Suppressor macrophage (primary cell): Measurements from ENCODE around the gene ANKRD60.

Experiments used
- DNase-seq, 4 experiments: peaks; one replicate each; pipeline ENCODE4 v3.0.0-alpha.2; 2020 to 2022

ANKRD60 gene

DNA sequence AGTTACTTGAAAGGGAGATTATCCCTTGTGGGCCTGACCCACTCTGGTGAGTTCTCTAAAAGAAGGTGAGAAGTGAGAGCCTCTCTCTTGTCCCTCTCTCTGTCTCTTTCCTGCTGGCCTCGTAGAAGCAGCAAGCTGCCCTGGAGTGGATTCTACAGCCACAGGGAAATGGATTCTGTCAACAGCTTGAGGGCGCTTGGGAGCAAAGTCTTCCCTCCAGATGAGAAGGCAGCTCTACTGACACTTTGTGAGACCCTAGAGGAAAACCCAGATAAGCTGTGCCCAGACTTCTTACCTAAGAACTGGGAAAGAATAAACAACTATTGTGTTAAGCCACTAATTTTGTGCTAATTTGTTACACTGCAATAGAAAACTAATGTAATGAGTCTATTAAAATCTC lies 39.9 kb downstream of the ANKRD60 start:
- DNase-seq: no peak

DNA sequence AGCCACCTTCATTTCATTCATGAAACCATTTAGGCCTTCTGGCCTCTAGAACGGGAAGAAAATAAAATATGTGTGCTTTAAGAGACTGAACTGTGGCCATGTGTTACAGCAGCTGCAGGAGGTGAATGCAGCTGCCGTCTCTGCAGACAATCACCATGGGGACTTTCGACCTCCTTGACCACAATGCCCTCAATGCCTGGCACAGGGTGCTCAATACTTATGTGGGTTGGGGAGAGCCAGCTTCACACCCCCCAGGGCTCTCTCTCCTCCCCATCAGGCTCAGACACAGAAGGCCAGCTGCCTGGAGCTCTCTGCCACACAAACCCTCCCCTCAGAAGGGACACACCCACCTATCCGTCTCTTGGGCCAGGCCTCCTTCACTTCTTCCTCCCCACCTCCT lies 43.5 kb downstream of the ANKRD60 start:
- no peak for DNase-seq

DNA sequence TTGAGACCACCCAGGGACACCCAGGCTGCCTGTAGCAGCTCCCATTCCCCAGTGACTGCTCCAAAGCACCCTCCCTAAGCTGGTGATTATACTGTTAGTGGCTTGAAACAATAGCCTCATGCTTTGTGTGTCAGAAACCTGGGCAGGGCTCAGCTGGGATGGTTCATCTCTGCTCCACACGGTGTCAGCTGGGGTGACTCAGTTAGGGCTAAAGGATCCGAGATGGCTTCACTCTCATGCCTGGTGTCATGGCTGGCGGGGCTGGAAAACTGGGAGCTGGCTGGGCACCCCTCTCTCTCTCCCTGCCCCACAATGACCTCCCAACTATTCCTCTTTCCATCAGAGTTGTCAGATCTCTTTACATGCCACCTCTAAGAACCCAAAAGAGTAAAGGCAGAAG lies 44.4 kb downstream of the ANKRD60 start:
- DNase-seq: no peak

DNA sequence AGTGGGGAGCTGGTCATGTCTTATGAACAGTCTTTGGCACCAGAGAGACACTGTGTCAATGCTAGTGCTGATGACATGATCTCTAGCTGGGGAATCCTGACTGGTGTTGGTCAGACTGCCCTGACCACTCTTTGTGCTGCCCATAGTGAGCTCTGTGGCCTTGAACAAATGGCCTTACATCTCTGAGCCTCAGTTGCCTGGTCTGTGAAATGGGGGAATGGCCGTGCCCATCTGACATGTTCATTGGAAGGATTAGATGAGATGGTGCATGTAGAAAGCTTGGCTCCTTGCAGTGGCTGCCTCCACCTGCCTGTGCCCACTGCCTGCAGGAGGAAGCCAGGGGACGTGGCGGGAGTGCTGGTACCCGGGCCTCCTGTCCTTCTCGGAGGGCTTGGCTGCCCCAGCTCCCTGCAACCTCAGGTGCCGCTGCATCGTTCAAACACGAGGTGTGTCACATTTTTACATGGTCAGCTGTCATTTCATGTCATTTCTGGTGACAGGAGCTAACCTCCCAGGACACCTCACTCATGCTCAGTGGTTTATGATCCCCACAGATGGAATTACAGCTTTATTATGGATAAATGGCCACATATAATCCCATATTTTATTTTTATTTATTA lies 45.8 kb downstream of the ANKRD60 start:
- no peak for DNase-seq

DNA sequence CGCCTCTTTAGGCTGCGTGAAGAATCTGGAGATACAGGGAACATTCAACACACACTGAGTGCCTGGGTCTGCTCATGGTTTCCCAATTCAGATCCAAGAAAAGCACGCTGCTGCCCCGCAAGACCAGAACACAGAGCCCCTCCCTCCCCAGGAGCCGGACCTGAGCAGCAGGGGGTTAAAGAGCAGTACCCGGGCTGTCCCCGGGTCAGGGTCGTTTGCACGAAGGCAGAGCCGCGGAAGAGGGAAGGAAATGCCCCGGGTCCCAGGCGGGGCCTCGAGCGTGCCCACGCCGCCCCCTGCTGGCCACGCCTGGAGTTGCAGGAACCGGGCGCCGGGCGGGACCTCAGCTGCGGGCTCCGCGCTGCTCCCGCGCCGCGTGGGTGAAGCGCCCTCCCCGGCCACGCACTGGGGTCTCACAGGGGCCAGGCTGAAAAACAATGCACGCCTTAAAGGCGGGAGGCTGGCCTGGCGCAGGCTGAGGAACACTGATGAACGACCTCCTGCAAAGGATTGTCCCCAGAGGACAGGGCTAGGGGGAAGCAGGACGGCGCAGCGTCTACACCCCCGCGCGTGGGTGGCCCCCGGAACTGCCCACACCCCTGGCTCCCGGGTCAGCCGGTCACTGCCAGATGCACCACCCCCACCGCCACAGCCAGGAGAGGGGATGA lies 48.9 kb downstream of the ANKRD60 start:
- peak; percentile 56 to 80 (median 77) for DNase-seq

DNA sequence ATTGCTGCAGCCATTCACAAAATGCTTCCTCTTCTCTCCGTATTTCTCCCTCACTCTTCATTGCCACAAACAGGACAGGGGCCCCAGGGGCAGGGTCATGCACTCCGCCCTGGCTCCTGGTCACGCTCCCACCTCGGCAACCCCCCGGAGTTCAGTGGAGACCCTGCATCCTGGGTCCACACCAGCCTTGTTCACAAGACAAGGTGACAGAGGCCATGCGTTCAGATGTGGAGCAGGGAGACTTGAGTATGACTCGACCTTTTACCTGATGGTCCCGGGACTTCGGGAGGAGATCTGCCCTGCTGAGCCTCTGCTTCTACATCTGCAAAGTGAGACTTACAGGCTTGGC lies 49.4 kb downstream of the ANKRD60 start:
- DNase-seq: no peak

DNA sequence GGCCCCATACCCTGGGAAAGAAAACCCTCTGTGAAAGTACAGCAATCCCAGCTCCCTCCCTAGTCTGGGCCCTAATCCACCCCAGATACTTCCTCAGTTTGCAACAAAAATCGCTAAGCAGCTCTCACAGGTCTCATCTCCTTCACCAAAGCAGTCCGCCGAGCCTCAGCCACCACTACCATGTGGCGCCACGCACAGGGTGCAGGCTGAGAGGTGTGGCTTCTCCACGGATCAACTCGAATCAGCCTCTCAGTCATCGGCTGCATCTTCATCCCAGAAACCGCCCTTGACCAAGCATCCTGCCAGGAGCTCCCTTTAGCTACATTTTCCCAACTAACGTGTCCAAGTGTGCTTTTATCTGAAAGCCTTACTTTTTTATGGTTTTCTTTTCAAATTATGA lies 50.7 kb downstream of the ANKRD60 start:
- no peak for DNase-seq

DNA sequence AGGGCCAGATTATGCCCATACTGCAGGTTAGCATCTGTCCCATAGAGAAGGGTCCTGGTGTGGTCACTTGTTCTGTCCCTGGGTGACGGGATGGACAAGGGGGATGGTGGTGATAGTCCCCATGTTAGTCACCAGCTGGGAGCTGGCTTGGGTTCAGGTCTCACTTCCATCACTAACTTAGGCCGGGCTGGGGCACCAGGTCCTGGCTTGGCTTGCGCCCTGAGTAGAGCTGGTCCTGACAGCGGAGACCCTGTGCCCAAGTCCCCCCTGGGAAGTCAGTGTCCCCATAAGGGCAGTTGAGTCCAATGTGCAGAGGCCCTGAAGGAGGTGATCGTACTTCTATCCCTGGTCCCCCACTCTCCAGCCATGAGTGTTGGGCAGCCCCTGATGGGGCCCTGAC lies 52.6 kb downstream of the ANKRD60 start:
- no peak for DNase-seq

DNA sequence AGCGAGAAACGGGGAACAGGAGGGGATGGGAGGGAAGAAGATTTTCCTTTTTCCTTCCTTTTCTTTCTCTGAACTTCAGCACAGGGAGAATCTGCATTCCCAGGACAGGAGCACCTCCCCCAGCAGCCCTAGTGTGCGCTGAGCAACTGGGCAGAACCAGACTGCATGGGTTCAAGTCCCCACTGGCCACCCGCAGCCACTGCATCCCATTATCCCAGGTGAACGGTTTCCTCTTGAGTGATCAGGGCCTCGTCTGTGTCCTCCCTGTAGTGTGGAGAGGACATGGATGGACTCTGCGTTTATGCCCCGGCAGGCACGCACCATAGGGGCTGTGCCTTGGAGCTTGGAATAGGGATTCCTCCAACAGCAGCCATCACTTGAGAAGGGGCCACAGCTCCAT lies 53.0 kb downstream of the ANKRD60 start:
- no peak for DNase-seq

DNA sequence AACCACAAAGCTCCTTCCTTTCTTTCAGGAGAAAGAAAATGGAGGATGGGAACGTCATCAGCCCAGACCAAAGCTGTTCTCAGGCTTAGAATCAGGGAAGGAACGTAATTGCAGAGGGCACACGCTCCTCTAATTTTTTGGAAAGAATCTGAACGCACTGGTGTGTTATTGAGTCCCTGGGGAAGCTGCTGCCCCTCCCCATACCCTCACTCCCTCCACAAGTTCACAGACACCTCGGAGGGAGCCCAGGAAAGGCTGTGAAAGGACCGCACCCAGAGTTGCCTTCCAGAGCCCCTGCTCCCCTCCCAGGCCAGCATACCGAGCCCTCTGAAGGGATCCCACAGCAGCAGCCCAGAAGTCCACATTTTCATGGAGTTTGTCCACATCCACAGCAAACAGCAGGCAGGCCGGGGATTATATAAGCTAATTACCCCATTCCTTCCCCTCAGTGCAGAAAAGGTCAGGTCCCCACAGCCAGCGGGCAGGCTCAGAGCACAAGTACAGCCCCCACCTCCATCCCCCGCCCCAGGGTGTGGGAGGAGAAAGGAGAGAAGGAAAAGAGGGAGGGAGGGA lies 53.7 kb downstream of the ANKRD60 start:
- no peak for DNase-seq

DNA sequence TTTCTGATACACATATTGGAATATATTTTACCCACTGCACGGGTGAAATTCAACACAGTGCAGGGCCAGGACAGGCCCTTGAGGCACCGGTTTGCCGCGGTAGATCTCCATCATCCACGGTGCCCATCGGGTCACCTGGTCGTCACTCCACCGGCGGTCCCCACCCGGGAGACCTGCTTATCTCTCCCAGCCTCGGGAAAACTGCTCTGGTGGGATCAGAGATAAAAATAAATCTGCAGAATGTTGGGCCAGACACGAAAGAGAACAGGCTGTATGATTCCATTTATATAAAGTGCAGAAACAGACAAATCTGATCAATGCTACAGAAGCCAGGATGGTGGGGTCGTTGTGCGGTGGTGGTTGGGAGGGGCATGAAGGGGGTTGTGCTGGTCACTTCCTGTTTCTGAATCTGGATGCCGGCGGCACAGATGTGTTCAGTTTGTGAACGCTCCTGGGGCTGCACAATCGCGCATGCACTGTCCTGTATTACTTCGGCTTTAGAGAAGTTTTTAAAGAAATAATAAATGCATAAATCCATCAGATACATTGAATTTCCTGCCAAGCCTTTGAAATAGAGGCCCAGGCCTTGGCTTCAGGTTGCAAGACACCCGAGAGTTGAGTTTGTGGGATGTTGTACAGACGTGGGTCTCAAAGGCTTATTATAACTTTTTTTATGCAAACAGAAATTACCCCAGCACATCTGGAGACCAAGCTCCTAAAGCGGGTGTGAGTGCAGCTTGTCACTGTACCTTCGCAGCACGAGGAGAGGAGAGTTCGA lies 54.3 kb downstream of the ANKRD60 start:
- no peak for DNase-seq

DNA sequence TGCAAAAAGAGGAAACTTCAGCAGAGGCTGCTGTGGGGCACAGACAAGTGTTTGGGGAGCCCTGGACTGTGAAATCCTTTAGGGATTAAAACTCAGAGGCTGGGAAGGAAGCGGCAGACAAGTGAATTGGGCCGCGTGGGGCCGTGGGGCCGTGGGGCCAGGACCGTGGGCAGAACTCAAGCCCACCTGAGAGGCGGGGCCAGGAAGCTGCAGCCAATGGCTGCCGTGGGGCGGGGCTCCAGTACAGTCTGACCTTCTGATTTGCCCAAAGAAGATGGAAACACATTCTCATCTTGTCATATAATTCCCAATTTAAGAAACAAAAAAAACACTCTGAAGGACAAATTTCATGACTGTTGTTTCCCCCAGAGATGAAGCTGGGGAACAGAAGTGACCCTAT lies 55.4 kb downstream of the ANKRD60 start:
- no peak for DNase-seq

DNA sequence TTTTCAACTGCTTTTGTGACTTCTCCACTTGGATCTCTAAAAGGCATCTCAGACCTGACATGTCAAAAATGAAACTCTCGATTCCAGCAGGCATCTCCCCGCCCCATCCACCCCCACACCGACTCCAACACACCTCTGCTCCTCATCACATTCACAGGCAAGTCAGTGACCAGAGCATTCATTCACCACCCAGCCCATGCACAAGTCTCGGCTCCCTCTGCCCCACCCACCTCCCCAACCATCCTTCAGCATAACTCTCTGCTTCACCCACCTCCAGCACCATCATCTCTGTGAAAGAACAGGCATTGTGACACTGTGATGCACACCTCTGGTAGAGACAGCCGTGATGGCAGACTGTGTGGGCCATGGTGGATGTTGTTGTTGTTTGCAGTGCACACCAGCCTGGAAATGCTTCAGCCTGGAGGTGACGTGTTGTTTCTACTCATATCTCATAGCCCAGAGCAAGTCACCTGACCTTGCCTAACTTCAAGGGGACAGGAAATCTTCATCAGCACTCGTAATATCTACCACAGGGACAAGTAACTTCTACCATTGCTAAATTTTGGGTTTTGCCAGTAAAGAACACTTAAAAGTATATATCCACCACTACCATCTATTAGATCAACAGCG lies 56.5 kb downstream of the ANKRD60 start:
- no peak for DNase-seq

DNA sequence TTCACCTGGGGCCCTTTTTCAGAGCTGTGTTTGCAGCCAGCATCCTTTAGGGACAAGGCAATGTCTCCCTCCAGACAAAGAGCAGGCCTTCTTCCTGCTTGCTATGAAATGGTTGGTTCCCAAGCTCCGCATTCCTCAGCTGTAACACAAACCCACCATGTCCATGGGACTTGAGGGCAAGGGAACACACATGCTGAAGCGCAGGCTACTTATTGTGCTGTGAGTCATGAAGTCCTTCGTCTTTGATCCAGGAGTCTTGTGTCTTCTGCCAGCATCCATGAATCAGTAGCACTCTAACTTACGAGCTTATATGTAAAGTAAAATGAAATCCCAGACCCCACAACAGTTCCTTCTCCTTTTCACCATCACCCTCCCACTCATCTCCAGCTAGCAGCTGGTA lies 59.0 kb downstream of the ANKRD60 start:
- no peak for DNase-seq

DNA sequence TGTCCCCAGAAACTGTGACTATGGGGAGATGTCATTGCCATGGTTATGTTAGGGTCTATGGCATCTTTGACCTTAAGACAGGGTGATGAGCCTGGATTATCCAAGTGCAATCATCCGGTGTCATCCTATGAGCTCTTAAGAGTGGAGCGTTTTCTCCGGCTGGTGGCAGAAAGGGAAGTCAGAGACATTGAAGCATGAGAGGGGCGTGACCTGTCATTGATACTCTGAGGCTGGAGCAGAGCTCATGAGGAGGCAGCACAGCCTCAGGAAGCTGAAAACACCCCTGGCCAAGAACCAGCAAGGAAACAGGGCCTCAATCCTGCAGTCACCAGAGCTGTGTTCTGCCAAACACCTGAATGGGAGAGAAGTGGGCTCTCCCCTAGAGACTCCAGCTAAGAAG lies 59.6 kb downstream of the ANKRD60 start:
- DNase-seq: peak in 2 of 4 experiments; percentile 2 to 12

DNA sequence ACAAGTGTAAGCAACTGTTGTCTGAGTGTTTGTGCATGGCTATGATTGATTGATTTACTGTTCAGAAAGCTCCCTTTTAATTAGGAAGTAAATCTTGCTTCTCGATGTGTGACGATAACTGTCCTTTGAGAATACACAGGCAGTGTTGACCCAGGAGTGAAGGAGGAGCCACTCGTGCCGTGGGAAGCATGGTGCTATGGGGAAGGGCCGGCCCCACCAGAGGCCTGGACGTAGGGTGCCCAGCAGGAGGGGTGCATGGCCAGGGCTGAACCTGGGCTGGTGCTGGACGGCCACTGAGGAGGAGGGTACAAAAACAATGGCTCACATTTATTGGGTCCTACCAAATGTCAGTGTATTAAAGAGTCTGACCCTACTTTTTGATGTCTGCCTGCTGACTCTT lies 60.7 kb downstream of the ANKRD60 start:
- no peak for DNase-seq
